GM12865 (cell line): ENCODE results near the gene DAB1.

ENCODE experiments used
- DNase-seq: peaks from one replicate; pipeline ENCODE4 v3.0.0; 2010; ENCODE audit warnings: low read depth
- H3K4me3 ChIP-seq: 2 replicates; pipeline ENCODE4 v1.5.1; 2011; ENCODE audit warnings: mild to moderate bottlenecking, low read depth, low read length, control low read depth
- CTCF ChIP-seq: IDR thresholded peaks from 2 replicates; pipeline ENCODE4 v1.5.1; 2011; ENCODE audit warnings: low read length, control low read depth, low read depth, inconsistent platforms; ENCODE audit not compliant: insufficient read depth; ENCODE audit errors: missing control alignments

Gene DAB1

GRCh38 chr1:57384284-57384683 is 39.6 kb downstream of the DAB1 start:
- no peak for TF ChIP-seq CTCF
- no peak overlapping the region for H3K4me3 ChIP-seq

GRCh38 chr1:57381871-57382270 is 42.0 kb downstream of the DAB1 start:
- DNase-seq = no peak
- TF ChIP-seq CTCF = no peak
- H3K4me3 ChIP-seq = no peak overlapping the region

More at GRCh38 chr1:57384284-57384683, 39.6 kb downstream of the DAB1 start:
- no peak for DNase-seq

- no peak for DNase-seq
- no peak for TF ChIP-seq CTCF
- no peak overlapping the region for H3K4me3 ChIP-seq
Measured at GRCh38 chr1:57381426-57381825, 42.4 kb downstream of the DAB1 start.

GRCh38 chr1:57380923-57381322 is 42.9 kb downstream of the DAB1 start:
- no peak for TF ChIP-seq CTCF
- no peak overlapping the region for H3K4me3 ChIP-seq
- no peak for DNase-seq

GRCh38 chr1:57378534-57378933 is 45.3 kb downstream of the DAB1 start:
- DNase-seq = no peak
- no peak overlapping the region for H3K4me3 ChIP-seq
- no peak for TF ChIP-seq CTCF

GRCh38 chr1:57377339-57378139 is 46.3 kb downstream of the DAB1 start:
- TF ChIP-seq CTCF = no peak
- DNase-seq = no peak
- no peak overlapping the region for H3K4me3 ChIP-seq

GRCh38 chr1:57376041-57376440 is 47.8 kb downstream of the DAB1 start:
- no peak for TF ChIP-seq CTCF
- DNase-seq = no peak
- no peak overlapping the region for H3K4me3 ChIP-seq
